SK-N-SH treated with all-trans-retinoic acid at 6 μM for 48 hours (cell line): Measurements from ENCODE around the gene LTBP1.

Source experiments
- ATAC-seq: fragments of 200-7000 bp; cut with Tn5 transposase; 3 replicates; pipeline ENCODE4 v1.9.1; 2020; ENCODE audit warnings: mild to moderate bottlenecking, moderate library complexity
- ARNTL ChIP-seq: fragments of 450-650 bp; formaldehyde crosslinking; IDR thresholded peaks from 2 replicates; pipeline ENCODE4 v1.5.0; 2020; ENCODE audit warnings: low read depth, mild to moderate bottlenecking, moderate library complexity, borderline replicate concordance
- BACH2 ChIP-seq: fragments of 250-450 bp; sonication (Bioruptor Pico); IDR thresholded peaks from 2 replicates; pipeline ENCODE4 v1.9.0; 2021; ENCODE audit warnings: mild to moderate bottlenecking, borderline replicate concordance
- CREB5 ChIP-seq: fragments of 250-450 bp; sonication (Bioruptor Pico); IDR thresholded peaks from 2 replicates; pipeline ENCODE4 v1.5.1; 2020; ENCODE audit warnings: low read depth, mild to moderate bottlenecking, moderate library complexity
- CSDC2 ChIP-seq: fragments of 250-450 bp; sonication (Bioruptor Pico); IDR thresholded peaks from 2 replicates; pipeline ENCODE4 v1.5.0; 2020; ENCODE audit warnings: mild to moderate bottlenecking, moderate library complexity
- ESRRG ChIP-seq: fragments of 250-450 bp; sonication (Bioruptor Pico); IDR thresholded peaks from 2 replicates; pipeline ENCODE4 v1.6.1; 2021; ENCODE audit warnings: mild to moderate bottlenecking
- GLIS3 ChIP-seq: fragments of 250-450 bp; sonication (Bioruptor Pico); IDR thresholded peaks from 2 replicates; pipeline ENCODE4 v1.5.0; 2020; ENCODE audit warnings: mild to moderate bottlenecking, moderate library complexity
- ISL1 ChIP-seq: fragments of 250-450 bp; sonication (Bioruptor Pico); IDR thresholded peaks from 2 replicates; pipeline ENCODE4 v2.1.2; 2022; ENCODE audit warnings: mild to moderate bottlenecking, moderate library complexity
- OSR1 ChIP-seq: fragments of 250-450 bp; sonication (Bioruptor Pico); IDR thresholded peaks from 2 replicates; pipeline ENCODE4 v1.8.0; 2022; ENCODE audit warnings: moderate library complexity, mild to moderate bottlenecking, inconsistent platforms
- PATZ1 ChIP-seq: fragments of 250-450 bp; sonication (Bioruptor Pico); IDR thresholded peaks from 2 replicates; pipeline ENCODE4 v1.8.0; 2020; ENCODE audit warnings: mild to moderate bottlenecking, moderate library complexity, borderline replicate concordance
- PPARA ChIP-seq: fragments of 250-450 bp; sonication (Bioruptor Pico); IDR thresholded peaks from 2 replicates; pipeline ENCODE4 v1.5.0; 2020; ENCODE audit warnings: mild to moderate bottlenecking, borderline replicate concordance
- RARB ChIP-seq: fragments of 250-450 bp; sonication (Bioruptor Pico); IDR thresholded peaks from 2 replicates; pipeline ENCODE4 v1.8.0; 2021; ENCODE audit warnings: mild to moderate bottlenecking, moderate library complexity
- SNAI2 ChIP-seq: fragments of 250-450 bp; sonication (Bioruptor Pico); IDR thresholded peaks from 2 replicates; pipeline ENCODE4 v1.5.0; 2020; ENCODE audit warnings: mild to moderate bottlenecking, moderate library complexity
- TCF4 ChIP-seq: fragments of 250-450 bp; sonication (Bioruptor Pico); IDR thresholded peaks from 2 replicates; pipeline ENCODE4 v1.8.0; 2021; ENCODE audit warnings: mild to moderate bottlenecking, moderate library complexity, borderline replicate concordance
- TOX ChIP-seq: fragments of 250-450 bp; sonication (Bioruptor Pico); IDR thresholded peaks from 2 replicates; pipeline ENCODE4 v1.8.0; 2021; ENCODE audit warnings: mild to moderate bottlenecking, moderate library complexity, borderline replicate concordance
- ZC3H10 ChIP-seq: fragments of 250-450 bp; sonication (Bioruptor Pico); IDR thresholded peaks from 2 replicates; pipeline ENCODE4 v1.5.1; 2021; ENCODE audit warnings: mild to moderate bottlenecking, moderate library complexity
- ZFP3 ChIP-seq: fragments of 250-450 bp; sonication (Bioruptor Pico); IDR thresholded peaks from 2 replicates; pipeline ENCODE4 v1.5.0; 2020; ENCODE audit warnings: mild to moderate bottlenecking, moderate library complexity
- ZFP30 ChIP-seq: fragments of 450-650 bp; formaldehyde crosslinking; IDR thresholded peaks from 2 replicates; pipeline ENCODE4 v1.5.0; 2022; ENCODE audit warnings: mild to moderate bottlenecking, moderate library complexity
- ZNF565 ChIP-seq: fragments of 450-650 bp; formaldehyde crosslinking; conservative IDR thresholded peaks from 2 replicates; pipeline ENCODE4 v1.5.0; 2020; ENCODE audit warnings: low read depth, mild to moderate bottlenecking, moderate library complexity
- ZNF70 ChIP-seq: fragments of 450-650 bp; formaldehyde crosslinking; IDR thresholded peaks from 2 replicates; pipeline ENCODE4 v1.5.0; 2020; ENCODE audit warnings: mild to moderate bottlenecking, moderate library complexity
- ZNF8 ChIP-seq: fragments of 450-650 bp; formaldehyde crosslinking; IDR thresholded peaks from 2 replicates; pipeline ENCODE4 v1.5.0; 2020; ENCODE audit warnings: mild to moderate bottlenecking, moderate library complexity
- TF ChIP-seq, protein P1 (sequence below): fragments of 250-450 bp; sonication (Bioruptor Pico); IDR thresholded peaks from 2 replicates; pipeline ENCODE4 v1.8.0; 2021; ENCODE audit warnings: low read depth, mild to moderate bottlenecking, moderate library complexity, borderline replicate concordance
- TF ChIP-seq, protein P2 (sequence below): fragments of 250-450 bp; sonication (Bioruptor Pico); IDR thresholded peaks from 2 replicates; pipeline ENCODE4 v1.5.0; 2020; ENCODE audit warnings: mild to moderate bottlenecking, moderate library complexity

LTBP1 gene

DNA sequence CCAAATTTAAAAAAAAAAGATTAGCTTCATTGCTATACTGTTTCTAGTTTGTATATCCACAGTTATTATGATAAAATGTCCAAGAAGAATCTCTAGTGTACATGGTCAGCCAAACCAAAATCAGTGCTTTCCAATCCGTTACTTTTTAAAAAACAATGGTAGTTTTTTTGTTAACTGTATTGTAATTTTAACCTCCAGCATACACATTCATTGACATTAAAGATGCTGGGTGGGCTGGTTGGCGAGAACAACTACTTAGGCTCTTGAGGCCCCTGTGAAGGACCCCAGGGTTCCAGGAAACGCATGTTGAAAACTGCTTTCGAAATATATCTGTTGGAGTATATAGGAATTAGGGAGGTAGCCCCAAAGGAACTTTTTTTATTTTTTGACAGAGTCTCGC lies 422.4 kb downstream of the LTBP1 start (continued):
- TF ChIP-seq ARNTL: no peak

- no peak for TF ChIP-seq ARNTL
- TF ChIP-seq GLIS3 (CRISPR knock-in tag): no peak
- no peak for TF ChIP-seq ESRRG (CRISPR knock-in tag)
- TF ChIP-seq, protein P1, sequence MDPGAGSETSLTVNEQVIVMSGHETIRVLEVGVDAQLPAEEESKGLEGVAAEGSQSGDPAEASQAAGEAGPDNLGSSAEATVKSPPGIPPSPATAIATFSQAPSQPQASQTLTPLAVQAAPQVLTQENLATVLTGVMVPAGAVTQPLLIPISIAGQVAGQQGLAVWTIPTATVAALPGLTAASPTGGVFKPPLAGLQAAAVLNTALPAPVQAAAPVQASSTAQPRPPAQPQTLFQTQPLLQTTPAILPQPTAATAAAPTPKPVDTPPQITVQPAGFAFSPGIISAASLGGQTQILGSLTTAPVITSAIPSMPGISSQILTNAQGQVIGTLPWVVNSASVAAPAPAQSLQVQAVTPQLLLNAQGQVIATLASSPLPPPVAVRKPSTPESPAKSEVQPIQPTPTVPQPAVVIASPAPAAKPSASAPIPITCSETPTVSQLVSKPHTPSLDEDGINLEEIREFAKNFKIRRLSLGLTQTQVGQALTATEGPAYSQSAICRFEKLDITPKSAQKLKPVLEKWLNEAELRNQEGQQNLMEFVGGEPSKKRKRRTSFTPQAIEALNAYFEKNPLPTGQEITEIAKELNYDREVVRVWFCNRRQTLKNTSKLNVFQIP (CRISPR knock-in tag): no peak
- TF ChIP-seq RARB: no peak
- TF ChIP-seq ZNF565 (CRISPR knock-in tag): no peak
- peak; percentile 5; the same call in 2 of the 3 replicates for ATAC-seq
These were observed 424.0 kb downstream of the LTBP1 start for GRCh38 chr2:33370636-33371265.

GRCh38 chr2:33371304-33372090 lies 424.7 kb downstream of the LTBP1 start:
- ATAC-seq: no peak; the same call in 2 of the 3 replicates
- no peak for TF ChIP-seq ZNF8 (CRISPR knock-in tag)
- TF ChIP-seq SNAI2 (CRISPR knock-in tag): no peak
- TF ChIP-seq ISL1 (CRISPR knock-in tag): no peak
- no peak for TF ChIP-seq ZFP30 (CRISPR knock-in tag)
- TF ChIP-seq RARB: no peak

DNA sequence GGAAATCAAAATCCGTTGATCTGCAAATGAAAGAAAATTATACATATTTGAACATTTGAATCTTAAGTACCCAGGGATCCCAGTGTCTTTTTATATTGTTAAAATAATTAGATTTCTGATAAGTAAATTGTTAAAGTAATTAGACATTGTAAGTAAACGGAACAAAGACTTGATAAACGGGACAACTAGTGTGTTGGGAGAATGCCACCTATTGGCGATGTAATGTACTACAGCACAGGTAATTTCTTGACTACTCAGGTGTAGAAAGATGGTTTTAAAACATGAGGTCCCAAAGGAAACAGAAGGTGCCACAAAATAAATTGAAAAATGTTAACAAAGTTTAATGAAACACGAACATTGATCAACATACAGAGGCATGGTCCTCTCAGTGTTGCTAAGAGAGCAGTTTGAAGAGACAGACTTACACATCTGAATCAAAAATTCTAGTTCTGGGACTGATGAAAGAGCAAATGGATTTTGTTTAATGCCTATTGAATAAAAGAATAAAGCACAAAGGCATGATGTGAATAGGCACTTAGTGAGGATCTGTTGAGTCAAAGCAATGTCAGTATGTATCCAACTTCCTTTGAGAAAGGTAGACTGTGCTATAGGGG lies 426.3 kb downstream of the LTBP1 start:
- TF ChIP-seq ZFP3 (no peak), ZNF70 (no peak), OSR1 (CRISPR knock-in tag) (no peak), ZC3H10 (CRISPR knock-in tag) (no peak), SNAI2 (CRISPR knock-in tag) (no peak), GLIS3 (CRISPR knock-in tag) (no peak), CSDC2 (CRISPR knock-in tag) (no peak), TCF4 (CRISPR knock-in tag) (no peak), RARB (no peak), PPARA (CRISPR knock-in tag) (no peak), ISL1 (CRISPR knock-in tag) (no peak), CREB5 (no peak), ESRRG (CRISPR knock-in tag) (no peak), TOX (no peak), ZFP30 (CRISPR knock-in tag) (no peak), ARNTL (no peak), BACH2 (no peak), PATZ1 (CRISPR knock-in tag) (no peak)
- TF ChIP-seq, protein P1 (CRISPR knock-in tag): no peak
- TF ChIP-seq, protein P2, sequence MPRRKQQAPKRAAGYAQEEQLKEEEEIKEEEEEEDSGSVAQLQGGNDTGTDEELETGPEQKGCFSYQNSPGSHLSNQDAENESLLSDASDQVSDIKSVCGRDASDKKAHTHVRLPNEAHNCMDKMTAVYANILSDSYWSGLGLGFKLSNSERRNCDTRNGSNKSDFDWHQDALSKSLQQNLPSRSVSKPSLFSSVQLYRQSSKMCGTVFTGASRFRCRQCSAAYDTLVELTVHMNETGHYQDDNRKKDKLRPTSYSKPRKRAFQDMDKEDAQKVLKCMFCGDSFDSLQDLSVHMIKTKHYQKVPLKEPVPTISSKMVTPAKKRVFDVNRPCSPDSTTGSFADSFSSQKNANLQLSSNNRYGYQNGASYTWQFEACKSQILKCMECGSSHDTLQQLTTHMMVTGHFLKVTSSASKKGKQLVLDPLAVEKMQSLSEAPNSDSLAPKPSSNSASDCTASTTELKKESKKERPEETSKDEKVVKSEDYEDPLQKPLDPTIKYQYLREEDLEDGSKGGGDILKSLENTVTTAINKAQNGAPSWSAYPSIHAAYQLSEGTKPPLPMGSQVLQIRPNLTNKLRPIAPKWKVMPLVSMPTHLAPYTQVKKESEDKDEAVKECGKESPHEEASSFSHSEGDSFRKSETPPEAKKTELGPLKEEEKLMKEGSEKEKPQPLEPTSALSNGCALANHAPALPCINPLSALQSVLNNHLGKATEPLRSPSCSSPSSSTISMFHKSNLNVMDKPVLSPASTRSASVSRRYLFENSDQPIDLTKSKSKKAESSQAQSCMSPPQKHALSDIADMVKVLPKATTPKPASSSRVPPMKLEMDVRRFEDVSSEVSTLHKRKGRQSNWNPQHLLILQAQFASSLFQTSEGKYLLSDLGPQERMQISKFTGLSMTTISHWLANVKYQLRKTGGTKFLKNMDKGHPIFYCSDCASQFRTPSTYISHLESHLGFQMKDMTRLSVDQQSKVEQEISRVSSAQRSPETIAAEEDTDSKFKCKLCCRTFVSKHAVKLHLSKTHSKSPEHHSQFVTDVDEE (CRISPR knock-in tag): no peak
- ATAC-seq: 0 out of 3 replicates have a peak, but pooled peaks have one; percentile 28
